NOMO-1 treated with DMSO at 0.1 percent for 48 hours (cell line): ENCODE measurements around the gene TMEM238.

Source experiments
- DNase-seq: peaks from one replicate; lab custom pipeline; 2025; ENCODE audit not compliant: unreplicated experiment; lab: John Stamatoyannopoulos, UW

The TMEM238 gene

DNA sequence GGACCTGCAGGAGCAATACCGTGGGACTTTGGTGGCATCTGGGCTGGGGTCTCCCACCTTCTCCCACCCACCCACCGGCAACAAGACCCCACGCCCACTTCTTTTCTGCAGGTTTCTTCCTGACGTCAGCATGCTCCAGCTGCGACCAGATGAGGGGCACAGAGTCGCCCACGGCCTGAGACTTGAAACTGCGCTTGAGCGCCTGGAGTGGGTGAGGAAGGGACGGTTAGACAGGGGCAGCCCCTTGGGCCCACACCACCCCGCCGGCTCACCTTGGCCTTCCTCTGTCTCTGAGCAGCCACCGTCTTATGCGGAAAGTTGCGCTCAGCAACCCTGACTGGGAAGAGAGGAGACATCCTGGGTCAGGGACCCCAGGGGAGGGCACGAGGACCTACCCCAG lies 23.2 kb downstream of the TMEM238 start:
- DNase-seq: no peak

DNA sequence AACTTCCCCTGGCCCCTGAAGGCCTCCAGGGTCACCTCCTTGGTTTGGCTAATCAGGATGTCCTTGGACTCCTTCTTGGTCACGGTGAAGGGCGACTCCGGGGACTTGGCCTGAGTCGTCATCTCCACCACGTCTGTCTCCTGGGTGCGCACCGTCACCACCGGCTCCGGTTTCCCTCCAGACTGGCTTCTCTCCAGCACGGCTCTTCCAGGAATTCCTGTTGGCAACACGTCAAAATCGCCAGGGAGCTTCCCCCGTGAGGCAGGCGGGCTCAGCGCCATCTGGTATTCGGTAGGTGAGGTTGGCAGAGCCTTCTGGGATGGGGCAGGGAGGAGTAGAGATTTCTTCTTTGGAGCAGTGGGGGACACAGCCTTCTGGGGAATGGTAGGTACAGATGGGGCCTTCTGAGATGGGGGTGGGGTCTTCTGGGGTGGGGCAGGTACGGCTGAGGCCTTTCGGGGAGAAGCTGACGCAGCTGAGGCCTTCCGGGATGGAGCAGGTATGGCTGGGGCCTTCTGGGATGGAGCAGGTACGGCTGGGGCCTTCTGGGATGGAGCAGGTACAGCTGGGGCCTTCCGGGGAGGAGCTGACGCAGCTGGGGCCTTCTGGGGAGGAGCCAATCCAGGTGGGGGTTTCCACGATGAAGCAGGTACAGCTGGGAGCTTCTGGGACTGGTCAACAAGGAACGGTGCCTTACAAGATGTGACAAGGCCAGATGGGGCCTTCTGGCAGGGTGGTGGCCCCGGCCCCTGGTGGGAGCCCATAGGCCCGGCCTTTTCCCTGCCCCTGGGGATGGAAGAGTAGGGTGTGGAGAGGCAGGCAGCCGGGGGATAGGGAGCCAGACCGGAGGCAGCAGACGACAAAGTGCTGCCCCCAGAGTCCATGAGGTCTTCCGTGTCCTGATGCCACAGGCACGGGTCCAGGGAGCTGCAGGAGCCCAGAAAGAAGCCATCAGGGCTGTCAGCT lies 24.9 kb downstream of the TMEM238 start:
- DNase-seq: no peak

DNA sequence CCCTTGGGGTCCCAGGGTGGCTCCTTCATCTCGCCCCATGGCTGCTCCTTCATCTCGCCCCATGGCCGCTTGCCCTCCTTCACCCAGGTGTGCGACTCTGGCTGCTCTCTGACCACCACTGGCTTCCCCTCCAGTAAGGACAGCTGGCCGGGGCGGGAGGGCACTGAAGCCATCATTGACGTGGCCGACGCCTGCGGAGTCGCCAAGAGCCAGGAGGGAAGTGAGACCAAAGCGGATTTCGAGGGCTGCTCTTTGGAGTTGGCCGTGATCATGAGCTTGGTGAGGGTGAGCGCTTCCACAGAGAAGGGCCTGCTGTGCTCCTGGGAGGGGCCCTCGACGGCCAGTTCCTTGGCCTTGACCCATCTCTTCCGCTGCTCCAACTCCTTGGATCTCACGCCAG lies 25.6 kb downstream of the TMEM238 start:
- DNase-seq: no peak

DNA sequence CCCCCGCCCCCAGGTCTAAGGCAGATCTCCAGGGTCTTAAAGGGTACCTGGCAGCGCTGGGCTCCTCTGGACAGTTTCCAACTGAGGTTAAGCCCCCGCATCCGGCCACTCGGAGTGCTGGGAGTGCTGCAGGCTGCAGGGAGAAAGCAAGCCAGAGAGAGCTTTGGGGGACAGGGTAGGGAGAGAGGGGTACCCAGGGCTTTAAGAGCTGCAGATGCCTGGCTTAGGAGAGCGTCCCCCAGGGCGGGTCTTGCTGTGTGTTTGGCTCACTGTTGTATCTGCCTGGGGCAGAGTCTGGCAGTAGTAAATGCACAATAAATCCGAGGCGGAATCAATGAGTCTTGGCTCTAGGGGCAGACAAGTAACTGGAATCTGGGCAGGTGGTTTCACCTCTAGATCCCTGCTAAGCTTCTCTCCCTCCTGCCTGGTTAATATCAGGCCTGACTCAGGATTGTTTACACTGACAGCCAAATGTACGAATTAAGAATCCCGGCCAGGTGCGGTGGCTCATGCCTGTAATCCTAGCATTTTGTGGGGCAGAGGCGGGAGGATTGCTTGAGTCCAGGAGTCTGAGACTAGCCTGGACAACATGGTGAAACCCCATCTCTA lies 28.8 kb downstream of the TMEM238 start:
- no peak for DNase-seq

DNA sequence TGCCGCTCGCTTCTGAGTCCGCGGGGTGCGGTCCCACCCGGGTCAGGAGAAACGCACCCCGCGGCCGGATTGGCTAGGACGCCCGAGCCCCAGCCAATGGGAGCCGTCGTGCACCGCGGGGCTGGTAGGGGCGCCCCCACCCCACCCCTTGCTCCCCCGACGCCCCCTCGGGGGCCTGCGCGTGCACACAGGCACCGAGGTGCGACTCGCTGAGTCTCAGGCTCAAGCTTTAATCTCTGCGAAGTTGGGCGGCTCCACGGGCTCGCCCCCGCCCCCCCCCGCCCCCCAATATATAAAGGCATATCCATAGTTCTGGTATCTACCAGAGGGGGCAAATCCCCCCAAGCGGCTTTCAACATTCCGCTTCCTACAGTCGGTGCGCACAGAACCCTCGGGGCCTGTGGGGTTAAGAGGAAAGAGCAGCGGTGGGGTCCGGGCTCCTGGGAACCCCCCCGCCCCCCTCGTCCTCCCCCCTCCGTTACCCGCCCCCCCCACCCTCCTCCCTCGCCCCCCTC lies 29.3 kb downstream of the TMEM238 start, which contains the start of gene COX6B2:
COX6B2 (minus strand) TSS at position 22 of the 515 bp plus-strand sequence. CDS start 198 bp downstream, outside the sequence.
- DNase-seq: no peak

DNA sequence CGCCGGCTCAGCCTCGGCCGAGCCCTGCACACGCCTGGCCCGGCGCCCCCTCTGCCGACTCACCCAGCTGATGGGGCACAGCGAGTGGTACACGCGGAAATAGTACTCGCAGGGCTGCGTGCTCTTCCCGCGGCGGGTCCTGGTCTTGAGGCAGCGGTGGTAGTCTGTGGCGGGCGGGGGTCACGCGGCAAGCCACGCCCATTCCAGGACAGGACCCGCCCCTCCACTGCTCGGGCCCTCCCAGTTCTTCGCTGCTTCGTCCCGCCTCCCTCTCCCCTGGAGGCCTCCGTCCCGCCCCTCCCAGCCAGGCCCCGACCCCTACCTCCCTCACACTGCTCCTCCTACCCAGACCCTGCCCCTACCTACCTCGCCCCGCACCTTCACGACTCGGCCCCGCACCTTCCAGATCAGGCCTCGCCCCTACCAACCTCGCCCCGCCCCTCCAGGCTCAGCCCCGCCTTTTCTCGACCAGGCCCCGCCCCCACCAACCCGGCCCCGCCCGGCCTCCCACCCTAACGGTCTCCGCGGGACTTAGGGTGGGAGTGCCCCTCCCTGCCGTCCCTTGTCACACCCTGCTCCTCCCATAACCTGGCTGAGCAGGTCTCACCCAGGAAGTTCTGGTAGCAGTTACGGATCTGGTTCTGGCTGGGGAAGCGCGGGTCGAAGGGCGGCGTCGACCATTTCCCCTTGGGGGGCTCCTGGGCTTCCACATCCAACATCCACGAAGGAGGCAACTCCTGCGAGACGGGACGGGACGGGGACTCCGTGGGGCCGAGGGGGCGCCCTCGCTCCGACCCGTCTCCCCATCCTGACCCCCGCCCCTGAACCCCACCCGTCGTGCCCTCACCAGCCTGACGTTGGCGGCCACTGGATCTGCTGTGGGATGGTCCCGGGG lies 30.0 kb downstream of the TMEM238 start:
- peak; percentile 41 for DNase-seq

DNA sequence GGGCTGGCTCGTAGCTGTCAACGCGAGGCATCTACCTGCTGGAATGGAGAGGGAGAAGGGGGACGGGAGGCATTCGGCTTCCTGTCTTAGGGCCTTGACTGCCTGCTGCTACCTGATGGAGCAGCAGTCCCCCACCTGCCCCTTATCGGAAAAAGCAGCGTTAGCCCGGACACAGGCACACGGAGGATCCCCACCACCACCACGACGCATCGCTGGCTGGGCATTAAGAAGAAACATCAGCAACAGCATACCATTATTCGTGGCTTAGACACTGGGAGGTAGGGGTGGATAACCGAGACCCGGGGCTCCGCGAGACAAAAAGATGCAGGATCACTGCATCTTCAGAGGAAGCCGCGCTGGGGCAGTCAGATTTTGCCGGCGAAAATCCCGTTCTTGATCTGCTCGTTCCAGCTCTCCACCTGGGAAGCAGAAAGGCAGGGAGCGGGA lies 30.7 kb downstream of the TMEM238 start:
- DNase-seq: no peak

DNA sequence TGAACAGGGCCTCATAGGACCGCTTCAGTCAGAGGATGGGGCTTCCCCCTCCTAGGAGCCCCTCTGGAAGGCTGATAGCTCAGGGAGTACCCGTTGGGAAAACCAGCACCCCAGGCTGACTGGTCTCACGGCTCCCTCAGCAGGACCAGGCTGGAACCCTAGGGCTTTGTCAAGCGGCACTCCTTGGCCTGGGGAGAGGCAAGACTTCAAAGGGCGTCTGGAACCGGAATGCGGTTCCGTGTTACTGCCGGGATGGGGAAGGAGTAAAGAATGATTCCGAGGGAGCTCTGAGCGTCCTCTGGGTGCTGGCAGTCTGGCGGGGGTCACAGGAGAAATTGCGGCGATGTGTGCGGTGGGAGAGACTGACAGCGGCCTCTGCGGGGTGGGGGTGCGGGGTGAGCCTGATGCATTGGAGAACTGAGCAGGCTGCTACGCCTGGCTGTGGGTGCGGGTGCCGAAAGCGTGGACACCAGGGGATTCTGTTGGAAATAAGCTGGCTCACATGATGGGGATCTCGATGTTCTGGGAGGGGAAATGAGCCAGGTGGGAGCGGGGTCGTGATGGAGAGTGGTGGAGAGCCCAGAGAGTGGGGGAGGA lies 31.4 kb downstream of the TMEM238 start:
- no peak for DNase-seq

DNA sequence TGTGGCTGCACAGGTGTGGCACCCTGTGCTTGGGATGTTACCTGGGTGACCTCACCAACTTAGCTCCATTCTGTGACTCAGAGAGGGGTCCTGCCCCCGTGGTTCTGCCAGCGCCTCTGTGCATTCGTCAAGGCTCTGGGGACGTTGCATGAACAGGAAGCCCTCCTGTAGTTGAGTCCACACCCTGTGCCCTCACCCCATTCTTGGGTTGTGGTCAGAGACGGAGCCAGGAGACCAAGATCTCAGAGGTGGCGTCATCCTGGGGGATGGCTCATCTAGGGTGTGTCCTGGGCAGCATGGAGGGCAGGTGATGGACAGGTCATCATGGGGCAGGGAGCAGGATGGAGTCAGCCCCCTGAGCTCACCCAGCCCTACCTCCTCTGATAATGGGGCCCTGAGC lies 32.1 kb downstream of the TMEM238 start:
- no peak for DNase-seq

DNA sequence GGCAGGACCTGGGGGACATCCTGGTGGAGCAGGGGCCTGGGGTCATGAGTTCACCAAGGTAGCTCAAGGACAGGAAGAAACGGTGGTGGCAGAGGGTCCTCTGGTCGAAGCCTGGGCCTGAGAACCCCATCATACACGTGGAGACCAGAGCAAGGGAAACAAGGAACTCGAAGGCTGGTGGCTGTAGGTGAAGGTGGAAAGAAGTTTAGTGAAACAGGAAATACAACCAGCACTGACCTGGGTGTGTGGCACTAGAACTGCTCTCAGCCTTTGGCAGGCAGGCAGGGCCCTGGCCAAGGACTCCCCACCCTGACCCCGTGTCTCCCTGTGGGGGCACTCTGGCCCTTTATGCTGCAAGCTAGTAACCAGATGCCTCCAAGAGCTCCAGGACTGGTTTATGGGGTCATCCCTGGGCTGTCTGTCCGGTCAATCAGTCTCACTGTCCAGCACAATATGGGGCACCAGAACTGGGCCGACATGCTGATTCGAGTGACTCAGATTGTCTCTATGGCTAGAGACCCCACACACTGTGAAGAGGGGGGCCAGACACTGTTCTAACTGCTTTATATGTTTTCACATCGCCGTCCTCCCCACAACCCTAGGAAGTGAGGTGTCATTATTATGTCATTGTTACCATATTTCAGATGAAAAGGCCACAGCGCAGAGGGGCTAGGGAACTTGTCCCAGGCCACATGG lies 33.3 kb downstream of the TMEM238 start:
- DNase-seq: no peak

DNA sequence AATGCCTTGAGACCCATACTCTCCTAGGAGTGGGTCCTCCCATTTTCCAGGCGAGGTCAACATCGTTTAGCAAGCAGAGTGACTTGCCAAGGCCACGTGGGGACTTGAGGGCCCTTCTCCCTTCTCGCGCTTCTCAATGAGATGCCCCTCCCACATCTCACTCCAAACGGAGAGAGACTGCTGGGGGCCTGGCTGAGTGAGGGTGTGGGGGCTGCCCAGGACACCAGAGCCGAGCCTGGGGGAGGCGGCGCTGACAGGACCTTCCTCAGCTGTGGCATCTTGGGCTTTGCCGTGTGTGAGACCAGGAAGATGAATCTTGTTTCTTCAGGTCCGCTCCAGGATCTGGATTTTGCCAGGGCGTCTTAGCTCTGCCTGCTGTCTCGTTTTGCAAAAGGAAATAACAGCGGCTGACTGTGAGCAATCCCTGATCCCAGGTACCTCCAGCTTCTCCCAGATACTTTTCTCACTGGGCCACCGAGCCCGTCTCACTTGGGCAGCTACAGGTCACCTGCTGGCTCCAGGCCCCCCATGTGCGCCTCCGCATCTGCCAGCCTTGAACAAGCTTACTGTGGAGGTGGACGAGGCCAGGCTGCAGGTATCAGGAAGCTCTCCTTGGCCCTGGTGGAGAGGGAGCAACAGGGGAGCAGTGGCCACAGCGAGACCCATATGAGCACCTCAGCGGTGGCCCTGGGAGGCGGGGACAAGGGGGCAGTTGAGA lies 35.6 kb downstream of the TMEM238 start:
- no peak for DNase-seq

DNA sequence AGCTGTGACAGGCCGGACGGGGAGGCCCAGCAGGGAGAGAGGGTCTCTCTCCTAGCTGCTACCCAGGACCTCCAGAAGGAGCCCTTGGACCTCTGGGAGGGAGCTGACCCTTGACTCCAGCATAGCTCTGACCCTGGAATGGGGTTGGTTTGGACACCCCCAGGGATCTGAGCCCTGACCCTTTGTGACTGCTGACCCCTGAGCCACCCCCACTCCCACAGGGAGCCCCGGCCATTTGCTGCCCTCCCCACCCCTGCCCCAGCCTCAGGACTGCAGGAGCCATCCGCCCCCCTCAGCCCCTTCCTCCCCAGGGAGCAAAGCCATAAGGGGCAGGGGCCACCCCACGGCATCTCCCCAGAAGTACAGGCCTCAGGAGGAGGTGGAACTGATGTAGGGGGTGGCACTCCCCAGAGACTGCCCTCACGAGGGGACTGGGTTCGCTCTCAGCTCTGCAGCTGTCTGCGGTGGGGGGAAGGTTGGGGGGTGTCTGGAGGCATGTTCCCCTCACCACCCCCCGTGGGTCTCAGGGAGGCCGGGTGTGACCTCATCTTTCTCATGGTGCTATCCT lies 36.6 kb downstream of the TMEM238 start:
- no peak for DNase-seq

DNA sequence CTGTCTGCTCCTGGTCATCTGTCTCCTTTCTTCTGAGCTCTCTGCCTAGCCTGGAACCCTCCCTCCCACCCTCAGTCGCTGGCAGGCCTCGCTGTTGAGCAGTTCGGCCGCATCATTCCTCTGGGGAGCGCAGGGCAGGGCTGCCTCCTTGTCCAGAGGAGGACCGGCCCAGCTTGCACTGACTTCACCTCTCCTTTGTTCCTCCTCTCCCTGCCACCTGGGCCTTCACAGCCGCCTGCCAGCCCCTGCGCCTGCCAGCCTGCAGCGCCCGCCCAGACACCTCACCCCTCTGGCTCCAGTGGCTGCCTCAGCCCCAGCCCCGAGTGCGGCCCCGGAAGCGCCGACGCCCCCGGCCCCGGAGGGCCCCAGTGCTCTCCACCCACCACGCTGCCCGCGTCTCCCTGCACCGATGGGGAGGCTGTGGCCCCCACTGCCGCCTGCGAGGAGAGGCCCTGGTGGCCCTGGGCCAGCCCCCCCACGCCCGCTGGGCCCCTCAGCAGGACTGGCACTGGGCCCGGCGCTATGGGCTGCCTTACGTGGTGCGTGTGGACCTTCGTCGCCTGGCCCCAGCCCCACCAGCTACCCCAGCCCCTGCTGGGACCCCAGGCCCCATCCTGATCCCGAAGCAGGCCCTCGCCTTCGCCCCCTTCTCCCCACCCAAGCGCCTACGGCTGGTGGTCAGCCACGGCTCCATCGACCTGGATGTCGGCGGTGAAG lies 37.2 kb downstream of the TMEM238 start:
- DNase-seq: no peak

DNA sequence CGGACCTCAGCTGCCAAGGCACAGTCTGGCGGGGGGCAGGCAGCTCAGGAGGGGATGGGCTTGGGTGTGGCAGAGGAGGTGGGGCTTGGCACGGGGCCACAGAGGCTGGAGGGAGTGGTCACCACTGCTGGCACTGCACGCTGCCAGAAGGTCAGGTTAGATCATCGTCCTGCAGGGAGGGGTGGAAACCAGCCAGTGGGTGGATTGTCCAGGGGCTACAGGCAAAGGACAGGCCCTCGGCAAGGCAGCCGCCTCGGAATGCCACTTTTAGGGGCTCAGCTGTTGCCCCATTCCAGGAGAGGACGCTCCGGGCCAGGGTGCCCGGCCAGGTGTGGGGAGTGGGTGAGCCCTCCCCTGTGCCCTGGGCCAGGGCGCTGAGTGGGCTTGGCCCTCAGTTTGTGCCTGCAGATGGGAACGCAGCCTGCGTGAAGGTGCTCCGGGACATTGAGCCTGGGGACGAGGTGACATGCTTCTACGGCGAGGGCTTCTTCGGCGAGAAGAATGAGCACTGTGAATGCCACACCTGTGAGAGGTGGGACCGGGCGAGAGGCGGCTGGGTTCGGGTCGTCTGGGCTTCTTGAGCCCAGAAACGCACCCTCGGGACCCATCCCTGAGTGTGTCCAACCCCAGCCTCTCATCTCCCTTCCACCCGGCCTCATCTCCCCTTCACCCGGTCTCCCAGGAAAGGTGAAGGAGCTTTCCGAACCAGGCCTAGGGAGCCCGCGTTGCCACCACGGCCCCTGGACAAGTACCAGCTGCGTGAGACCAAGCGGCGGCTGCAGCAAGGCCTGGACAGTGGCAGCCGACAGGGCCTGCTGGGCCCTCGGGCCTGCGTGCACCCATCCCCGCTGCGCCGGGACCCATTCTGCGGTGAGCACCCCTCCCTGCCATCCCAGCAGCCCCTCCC lies 38.0 kb downstream of the TMEM238 start:
- no peak for DNase-seq

DNA sequence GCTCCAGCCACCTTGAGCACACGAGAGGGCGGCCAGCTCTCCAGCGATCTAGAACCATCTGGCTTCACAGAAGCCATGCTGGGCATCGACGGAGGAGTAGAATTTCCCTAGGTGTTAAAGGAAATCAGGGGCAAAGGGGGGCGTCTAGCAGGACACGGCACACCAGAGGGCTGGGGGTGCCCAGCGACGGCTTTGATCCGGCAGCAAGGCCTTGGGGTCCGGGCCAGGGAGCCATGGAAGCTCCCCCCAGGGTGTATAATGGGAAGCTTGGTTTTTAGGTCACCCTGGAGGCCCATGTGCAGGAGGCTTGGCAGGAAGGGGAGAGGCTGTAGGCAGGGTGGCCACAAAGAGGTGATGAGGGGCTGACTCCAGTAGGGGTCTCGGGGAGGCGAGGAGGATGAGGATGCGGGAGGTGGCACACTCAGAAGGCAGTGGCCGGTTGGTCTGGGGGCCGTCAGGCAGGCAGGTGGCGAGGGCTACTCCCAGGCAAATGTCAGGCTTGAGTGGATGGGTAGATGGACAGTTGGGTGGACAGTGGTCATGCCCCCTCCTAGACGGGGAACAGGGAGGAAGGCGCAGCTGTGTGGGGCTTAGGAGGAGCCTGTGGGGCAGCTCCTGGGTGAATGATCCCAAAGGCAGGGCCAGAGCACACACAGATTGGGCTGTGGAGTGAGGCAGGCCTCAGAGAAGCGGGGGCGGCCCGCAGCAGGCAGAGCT lies 38.8 kb downstream of the TMEM238 start:
- no peak for DNase-seq

DNA sequence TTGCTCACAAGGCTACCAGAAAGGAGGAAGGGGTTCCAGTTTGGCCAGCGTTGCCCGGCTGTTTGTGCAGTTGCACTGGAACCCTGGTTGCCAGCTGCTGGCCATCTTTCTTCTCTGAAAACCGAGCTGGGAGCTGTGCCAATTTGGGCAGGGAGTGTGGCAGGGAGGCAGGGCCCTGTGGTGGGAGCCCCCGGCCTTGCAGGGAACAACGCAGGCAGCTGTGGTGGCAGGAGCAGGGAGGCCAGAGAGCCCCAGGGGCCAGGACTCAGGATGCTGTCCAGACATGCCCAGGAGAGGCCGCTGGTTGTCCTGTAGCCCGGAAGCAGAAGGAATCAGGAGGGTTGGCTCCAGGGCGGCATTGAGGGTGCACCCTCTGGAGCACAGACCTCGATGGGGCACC lies 39.6 kb downstream of the TMEM238 start:
- no peak for DNase-seq
